KMS-11 (cell line): ENCODE results near the gene CACNA2D3.

Source experiments
- H2AFZ ChIP-seq: fragments of 200-600 bp; sonication (generic); 2 replicates; pipeline ENCODE4 v1.6.1; 2016; ENCODE audit warnings: antibody characterized with exemption, mixed run types, low read depth
- H3K27ac ChIP-seq: fragments of 200-600 bp; sonication (generic); 2 replicates; pipeline ENCODE4 v1.6.1; 2016; ENCODE audit warnings: mild to moderate bottlenecking, mixed run types
- H3K27me3 ChIP-seq: fragments of 200-600 bp; sonication (generic); 2 replicates; pipeline ENCODE4 v1.6.1; 2017; ENCODE audit warnings: mild to moderate bottlenecking, low read depth, mixed run types, moderate library complexity; ENCODE audit not compliant: insufficient read depth
- H3K36me3 ChIP-seq: fragments of 200-600 bp; sonication (generic); 2 replicates; pipeline ENCODE4 v1.6.1; 2017; ENCODE audit warnings: mild to moderate bottlenecking, mixed run types; ENCODE audit not compliant: insufficient read depth
- H3K4me1 ChIP-seq: fragments of 200-600 bp; sonication (generic); 2 replicates; pipeline ENCODE4 v1.6.1; 2016; ENCODE audit warnings: mild to moderate bottlenecking, low read depth, mixed run types; ENCODE audit not compliant: poor library complexity, severe bottlenecking
- H3K4me2 ChIP-seq: fragments of 200-600 bp; sonication (generic); 2 replicates; pipeline ENCODE4 v1.7.0; 2016; ENCODE audit warnings: mild to moderate bottlenecking, mixed run types
- H3K4me3 ChIP-seq: fragments of 200-600 bp; sonication (generic); IDR thresholded peaks from 2 replicates; pipeline ENCODE4 v1.6.1; 2017; ENCODE audit warnings: low read depth, low read length, mixed read lengths; ENCODE audit not compliant: insufficient read depth
- H3K79me2 ChIP-seq: fragments of 200-600 bp; sonication (generic); 2 replicates; pipeline ENCODE4 v1.6.1; 2016; ENCODE audit warnings: low read depth, mixed run types; ENCODE audit not compliant: insufficient read depth
- H3K9ac ChIP-seq: fragments of 200-600 bp; sonication (generic); 2 replicates; pipeline ENCODE4 v1.6.1; 2016; ENCODE audit warnings: mild to moderate bottlenecking, mixed run types
- H4K20me1 ChIP-seq: fragments of 200-600 bp; sonication (generic); 2 replicates; pipeline ENCODE4 v1.6.1; 2016; ENCODE audit warnings: mild to moderate bottlenecking, mixed run types; ENCODE audit not compliant: insufficient read depth
- TF ChIP-seq, protein P1 (sequence below): fragments of 200-600 bp; sonication (generic); conservative IDR thresholded peaks from 2 replicates; pipeline ENCODE4 v1.6.1; 2017; ENCODE audit warnings: low read depth, mild to moderate bottlenecking, antibody characterized with exemption, low read length, moderate library complexity, mixed read lengths

The CACNA2D3 gene

DNA sequence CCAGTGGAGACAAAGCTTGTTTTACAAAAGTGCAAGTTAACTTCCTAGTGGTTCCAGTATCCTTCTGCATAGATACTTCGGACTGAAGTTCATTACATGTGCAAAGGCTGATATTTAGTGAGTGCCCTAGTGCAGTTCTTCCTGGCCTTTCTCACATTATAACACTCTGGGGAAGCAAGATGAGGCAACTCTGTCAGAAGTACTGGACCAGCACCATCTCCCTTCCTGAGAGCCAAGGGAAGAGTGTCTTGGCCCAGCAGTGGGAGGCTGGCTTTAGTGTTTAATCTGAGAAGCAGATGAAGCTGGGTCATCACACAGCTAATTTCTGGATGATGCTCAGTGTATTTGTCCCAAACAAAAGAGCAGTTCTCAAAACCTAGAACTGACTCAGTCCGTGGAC is 397.7 kb downstream of the CACNA2D3 start:
- Histone ChIP-seq H3K27ac (no peak overlapping the region), H3K79me2 (no peaks in the 10 kb centered on the region), H3K4me3 (no peak overlapping the region), H3K9ac (no peak overlapping the region), H4K20me1 (no peaks in the 10 kb centered on the region), H3K27me3 (no peaks in the 10 kb centered on the region), H2AFZ (no peak overlapping the region), H3K36me3 (no peaks in the 10 kb centered on the region), H3K4me2 (no peak overlapping the region), H3K4me1 (no peaks in the 10 kb centered on the region)
- TF ChIP-seq, protein P1, sequence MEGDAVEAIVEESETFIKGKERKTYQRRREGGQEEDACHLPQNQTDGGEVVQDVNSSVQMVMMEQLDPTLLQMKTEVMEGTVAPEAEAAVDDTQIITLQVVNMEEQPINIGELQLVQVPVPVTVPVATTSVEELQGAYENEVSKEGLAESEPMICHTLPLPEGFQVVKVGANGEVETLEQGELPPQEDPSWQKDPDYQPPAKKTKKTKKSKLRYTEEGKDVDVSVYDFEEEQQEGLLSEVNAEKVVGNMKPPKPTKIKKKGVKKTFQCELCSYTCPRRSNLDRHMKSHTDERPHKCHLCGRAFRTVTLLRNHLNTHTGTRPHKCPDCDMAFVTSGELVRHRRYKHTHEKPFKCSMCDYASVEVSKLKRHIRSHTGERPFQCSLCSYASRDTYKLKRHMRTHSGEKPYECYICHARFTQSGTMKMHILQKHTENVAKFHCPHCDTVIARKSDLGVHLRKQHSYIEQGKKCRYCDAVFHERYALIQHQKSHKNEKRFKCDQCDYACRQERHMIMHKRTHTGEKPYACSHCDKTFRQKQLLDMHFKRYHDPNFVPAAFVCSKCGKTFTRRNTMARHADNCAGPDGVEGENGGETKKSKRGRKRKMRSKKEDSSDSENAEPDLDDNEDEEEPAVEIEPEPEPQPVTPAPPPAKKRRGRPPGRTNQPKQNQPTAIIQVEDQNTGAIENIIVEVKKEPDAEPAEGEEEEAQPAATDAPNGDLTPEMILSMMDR = no peak

DNA sequence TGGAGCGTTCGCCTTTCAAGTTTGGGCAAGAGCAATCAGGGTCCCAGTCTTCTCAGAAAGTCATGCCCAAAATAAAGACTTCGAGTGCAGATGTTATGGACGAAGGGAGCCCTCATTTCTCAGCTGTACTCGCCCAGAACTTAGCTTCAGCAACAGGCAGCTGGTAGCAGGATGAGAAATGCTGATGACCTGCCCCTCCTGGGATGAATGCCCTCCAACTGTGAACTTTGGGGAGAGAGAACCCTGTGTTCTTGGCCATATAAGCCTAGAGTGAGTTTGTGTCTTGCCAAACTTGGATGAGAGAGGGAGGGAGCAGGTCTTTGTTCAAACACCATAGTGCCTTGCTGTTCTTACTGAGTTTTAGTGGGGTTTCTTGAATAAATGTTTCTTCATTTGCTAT is 405.2 kb downstream of the CACNA2D3 start:
- no peak overlapping the region for H2AFZ ChIP-seq
- H3K27ac ChIP-seq = no peak overlapping the region
- H3K4me2 ChIP-seq = no peak overlapping the region
- no peak overlapping the region for H3K4me3 ChIP-seq
- H3K27me3 ChIP-seq = no peaks in the 10 kb centered on the region
- no peaks in the 10 kb centered on the region for H3K79me2 ChIP-seq
- no peaks in the 10 kb centered on the region for H3K36me3 ChIP-seq
- H3K4me1 ChIP-seq = no peaks in the 10 kb centered on the region
- no peaks in the 10 kb centered on the region for H4K20me1 ChIP-seq
- no peak overlapping the region for H3K9ac ChIP-seq
- TF ChIP-seq, protein P1 = no peak

DNA sequence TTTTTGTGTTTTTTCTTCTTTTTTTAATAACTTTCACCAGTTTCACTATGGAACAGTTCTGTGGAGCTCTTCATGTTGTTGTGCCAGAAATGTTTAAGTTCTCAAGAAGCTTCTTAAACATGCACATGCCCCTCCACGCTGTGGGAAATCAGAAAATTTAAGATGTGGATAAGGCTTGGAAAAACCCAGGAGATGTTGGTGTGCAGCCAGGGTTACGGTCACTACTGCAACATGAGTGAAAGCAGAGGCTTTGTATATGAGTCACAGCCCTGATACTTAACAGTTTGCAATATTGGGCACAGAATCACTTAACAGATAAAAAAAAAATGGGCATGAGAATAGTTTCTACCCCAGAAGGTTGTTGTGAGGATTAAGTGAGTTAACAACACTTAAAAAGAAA is 405.6 kb downstream of the CACNA2D3 start:
- Histone ChIP-seq H3K27ac (no peak overlapping the region), H3K9ac (no peak overlapping the region), H3K4me2 (no peak overlapping the region), H3K4me3 (no peak overlapping the region), H3K79me2 (no peaks in the 10 kb centered on the region), H4K20me1 (no peaks in the 10 kb centered on the region), H3K36me3 (no peaks in the 10 kb centered on the region), H3K27me3 (no peaks in the 10 kb centered on the region), H3K4me1 (no peaks in the 10 kb centered on the region), H2AFZ (no peak overlapping the region)
- TF ChIP-seq, protein P1 = no peak

DNA sequence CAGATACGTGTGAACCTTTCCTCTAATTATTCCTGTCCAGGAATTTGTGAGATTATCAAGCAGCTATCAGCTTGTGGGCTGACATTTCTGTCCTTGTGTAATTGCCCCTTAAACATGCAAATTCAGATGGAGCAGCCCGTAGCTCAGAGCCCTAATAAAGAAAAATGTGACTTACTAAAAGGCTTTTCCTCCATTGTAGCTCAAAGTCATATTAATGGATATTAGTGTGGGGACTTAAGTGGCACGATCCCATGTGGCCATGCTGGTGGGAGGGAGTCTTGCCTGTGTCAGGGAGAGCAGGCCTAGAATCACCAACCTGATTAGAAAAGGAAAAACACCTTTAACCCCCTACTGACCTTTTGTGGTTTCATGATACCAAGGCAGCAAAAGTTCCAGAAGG is 406.3 kb downstream of the CACNA2D3 start:
- no peaks in the 10 kb centered on the region for H3K36me3 ChIP-seq
- H3K27me3 ChIP-seq = no peaks in the 10 kb centered on the region
- H3K27ac ChIP-seq = no peak overlapping the region
- no peaks in the 10 kb centered on the region for H3K4me1 ChIP-seq
- TF ChIP-seq, protein P1 = no peak
- H3K9ac ChIP-seq = no peak overlapping the region
- H3K4me2 ChIP-seq = no peak overlapping the region
- no peak overlapping the region for H2AFZ ChIP-seq
- H3K79me2 ChIP-seq = no peaks in the 10 kb centered on the region
- no peak overlapping the region for H3K4me3 ChIP-seq
- no peaks in the 10 kb centered on the region for H4K20me1 ChIP-seq
